Measurements from ENCODE around the gene MID1IP1. TPM values are rescaled to one million over a fixed set of nuclear protein-coding genes. Genes with fewer than 3 reads are reported as not detected.

The MID1IP1 gene
- total and polyA plus RNA-seq, 2 of the 13 experiments (the other 11 are each of a cell fraction or from before 2014, with no cell fraction given): 35.7 to 36.1 TPM

DNA sequence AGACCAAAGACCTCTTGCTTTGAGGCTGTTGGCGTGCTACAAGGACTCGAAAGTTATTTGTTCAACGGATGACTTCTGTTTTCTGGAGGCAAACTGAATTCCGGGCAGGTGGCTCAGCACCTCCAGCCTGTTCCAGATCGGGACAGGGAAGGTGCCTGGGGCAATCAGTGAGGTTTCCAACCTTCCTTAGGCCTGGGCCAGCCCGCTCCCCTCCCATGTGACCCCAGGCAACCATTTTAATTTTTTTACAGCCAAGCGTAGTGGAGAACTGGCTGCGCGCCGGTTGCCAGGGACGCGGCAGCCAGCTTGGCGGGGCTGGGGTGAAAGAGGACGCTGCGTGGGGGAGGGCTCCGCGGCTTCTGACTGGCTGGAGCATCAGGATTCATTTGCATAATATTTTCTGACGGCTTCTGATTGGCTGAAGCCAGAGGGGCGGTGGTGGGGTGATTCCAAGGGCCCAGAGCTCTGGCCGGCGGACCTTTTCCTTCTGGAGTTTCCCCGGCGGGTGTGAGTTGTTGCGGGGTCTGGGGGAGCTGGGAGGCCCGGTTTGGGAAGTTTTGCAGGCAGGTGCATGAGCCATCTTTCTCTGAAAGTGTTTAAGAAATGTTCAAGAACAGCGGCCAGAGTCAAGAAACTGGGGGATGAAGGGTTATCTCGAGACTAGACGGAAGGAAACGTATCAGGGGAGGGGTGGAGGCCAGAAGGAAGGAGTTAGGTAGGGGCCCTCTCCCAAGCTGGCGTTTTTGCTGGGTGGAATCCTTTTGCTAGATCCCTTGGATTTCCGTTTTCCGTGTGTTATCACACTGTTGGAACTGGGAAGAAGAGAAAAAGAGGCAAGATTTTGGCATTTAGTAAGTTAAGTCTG is at the start of gene MID1IP1 (continued):
- 0 out of 2 replicates have a peak, but pooled peaks have one; percentile 16 for TF ChIP-seq NR2C2 (CRISPR knock-in tag; IDR thresholded peaks at IDR 0.05; ENCODE audit: borderline replicate concordance)
- TF ChIP-seq, protein P1, sequence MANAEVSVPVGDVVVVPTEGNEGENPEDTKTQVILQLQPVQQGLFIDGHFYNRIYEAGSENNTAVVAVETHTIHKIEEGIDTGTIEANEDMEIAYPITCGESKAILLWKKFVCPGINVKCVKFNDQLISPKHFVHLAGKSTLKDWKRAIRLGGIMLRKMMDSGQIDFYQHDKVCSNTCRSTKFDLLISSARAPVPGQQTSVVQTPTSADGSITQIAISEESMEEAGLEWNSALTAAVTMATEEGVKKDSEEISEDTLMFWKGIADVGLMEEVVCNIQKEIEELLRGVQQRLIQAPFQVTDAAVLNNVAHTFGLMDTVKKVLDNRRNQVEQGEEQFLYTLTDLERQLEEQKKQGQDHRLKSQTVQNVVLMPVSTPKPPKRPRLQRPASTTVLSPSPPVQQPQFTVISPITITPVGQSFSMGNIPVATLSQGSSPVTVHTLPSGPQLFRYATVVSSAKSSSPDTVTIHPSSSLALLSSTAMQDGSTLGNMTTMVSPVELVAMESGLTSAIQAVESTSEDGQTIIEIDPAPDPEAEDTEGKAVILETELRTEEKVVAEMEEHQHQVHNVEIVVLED (CRISPR knock-in tag; IDR thresholded peaks at IDR 0.05; ENCODE audit: borderline replicate concordance): peak; percentile 42; the same call in 1 of the 2 replicates
- TF ChIP-seq PHF8 (CRISPR knock-in tag; IDR thresholded peaks at IDR 0.05): peak; percentile 42; the same call in 1 of the 2 replicates
- peak; percentile 77 for TF ChIP-seq TAF1 (CRISPR knock-in tag; IDR thresholded peaks at IDR 0.05)
- TF ChIP-seq ZNF451 (CRISPR knock-in tag; IDR thresholded peaks at IDR 0.05): no peak
- TF ChIP-seq ZEB1 (IDR thresholded peaks at IDR 0.05; ENCODE audit: insufficient replicate concordance, low read depth): no peak
- peak; percentile 58 for TF ChIP-seq SAP130 (CRISPR knock-in tag; IDR thresholded peaks at IDR 0.05; ENCODE audit: low read depth)
- TF ChIP-seq, protein P2, sequence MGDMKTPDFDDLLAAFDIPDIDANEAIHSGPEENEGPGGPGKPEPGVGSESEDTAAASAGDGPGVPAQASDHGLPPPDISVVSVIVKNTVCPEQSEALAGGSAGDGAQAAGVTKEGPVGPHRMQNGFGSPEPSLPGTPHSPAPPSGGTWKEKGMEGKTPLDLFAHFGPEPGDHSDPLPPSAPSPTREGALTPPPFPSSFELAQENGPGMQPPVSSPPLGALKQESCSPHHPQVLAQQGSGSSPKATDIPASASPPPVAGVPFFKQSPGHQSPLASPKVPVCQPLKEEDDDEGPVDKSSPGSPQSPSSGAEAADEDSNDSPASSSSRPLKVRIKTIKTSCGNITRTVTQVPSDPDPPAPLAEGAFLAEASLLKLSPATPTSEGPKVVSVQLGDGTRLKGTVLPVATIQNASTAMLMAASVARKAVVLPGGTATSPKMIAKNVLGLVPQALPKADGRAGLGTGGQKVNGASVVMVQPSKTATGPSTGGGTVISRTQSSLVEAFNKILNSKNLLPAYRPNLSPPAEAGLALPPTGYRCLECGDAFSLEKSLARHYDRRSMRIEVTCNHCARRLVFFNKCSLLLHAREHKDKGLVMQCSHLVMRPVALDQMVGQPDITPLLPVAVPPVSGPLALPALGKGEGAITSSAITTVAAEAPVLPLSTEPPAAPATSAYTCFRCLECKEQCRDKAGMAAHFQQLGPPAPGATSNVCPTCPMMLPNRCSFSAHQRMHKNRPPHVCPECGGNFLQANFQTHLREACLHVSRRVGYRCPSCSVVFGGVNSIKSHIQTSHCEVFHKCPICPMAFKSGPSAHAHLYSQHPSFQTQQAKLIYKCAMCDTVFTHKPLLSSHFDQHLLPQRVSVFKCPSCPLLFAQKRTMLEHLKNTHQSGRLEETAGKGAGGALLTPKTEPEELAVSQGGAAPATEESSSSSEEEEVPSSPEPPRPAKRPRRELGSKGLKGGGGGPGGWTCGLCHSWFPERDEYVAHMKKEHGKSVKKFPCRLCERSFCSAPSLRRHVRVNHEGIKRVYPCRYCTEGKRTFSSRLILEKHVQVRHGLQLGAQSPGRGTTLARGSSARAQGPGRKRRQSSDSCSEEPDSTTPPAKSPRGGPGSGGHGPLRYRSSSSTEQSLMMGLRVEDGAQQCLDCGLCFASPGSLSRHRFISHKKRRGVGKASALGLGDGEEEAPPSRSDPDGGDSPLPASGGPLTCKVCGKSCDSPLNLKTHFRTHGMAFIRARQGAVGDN (CRISPR knock-in tag; IDR thresholded peaks at IDR 0.05): peak; percentile 72
- peak; percentile 87 for TF ChIP-seq YY1 (IDR thresholded peaks at IDR 0.05; ENCODE audit: insufficient read depth, insufficient replicate concordance, low read depth, low read length)
- TF ChIP-seq POLR2A (IDR thresholded peaks at IDR 0.05; ENCODE audit: insufficient read depth in 1 of 2, low read depth in 2 of 2, low read length in 2 of 2): peak in 1 of 2 experiments; percentile 81; a peak in 2 of 4 replicates
- no peak for TF ChIP-seq ZNF160 (CRISPR knock-in tag; IDR thresholded peaks at IDR 0.05)
- TF ChIP-seq, protein P3, sequence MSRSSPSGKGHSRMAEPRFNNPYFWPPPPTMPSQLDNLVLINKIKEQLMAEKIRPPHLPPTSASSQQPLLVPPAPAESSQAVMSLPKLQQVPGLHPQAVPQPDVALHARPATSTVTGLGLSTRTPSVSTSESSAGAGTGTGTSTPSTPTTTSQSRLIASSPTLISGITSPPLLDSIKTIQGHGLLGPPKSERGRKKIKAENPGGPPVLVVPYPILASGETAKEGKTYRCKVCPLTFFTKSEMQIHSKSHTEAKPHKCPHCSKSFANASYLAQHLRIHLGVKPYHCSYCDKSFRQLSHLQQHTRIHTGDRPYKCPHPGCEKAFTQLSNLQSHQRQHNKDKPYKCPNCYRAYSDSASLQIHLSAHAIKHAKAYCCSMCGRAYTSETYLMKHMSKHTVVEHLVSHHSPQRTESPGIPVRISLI (CRISPR knock-in tag; IDR thresholded peaks at IDR 0.05; ENCODE audit: borderline replicate concordance): peak; percentile 69; the same call in 1 of the 2 replicates
- TF ChIP-seq SIN3B (IDR thresholded peaks at IDR 0.05; ENCODE audit: low read length): no peak
- peak; percentile 37; the same call in 1 of the 2 replicates for TF ChIP-seq HOXA3 (CRISPR knock-in tag; IDR thresholded peaks at IDR 0.05)
- 0 out of 2 replicates have a peak, but pooled peaks have one; percentile 38 for TF ChIP-seq BORCS8-MEF2B (CRISPR knock-in tag; IDR thresholded peaks at IDR 0.05)
- TF ChIP-seq, protein P4, sequence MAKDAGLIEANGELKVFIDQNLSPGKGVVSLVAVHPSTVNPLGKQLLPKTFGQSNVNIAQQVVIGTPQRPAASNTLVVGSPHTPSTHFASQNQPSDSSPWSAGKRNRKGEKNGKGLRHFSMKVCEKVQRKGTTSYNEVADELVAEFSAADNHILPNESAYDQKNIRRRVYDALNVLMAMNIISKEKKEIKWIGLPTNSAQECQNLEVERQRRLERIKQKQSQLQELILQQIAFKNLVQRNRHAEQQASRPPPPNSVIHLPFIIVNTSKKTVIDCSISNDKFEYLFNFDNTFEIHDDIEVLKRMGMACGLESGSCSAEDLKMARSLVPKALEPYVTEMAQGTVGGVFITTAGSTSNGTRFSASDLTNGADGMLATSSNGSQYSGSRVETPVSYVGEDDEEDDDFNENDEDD (CRISPR knock-in tag; IDR thresholded peaks at IDR 0.05; ENCODE audit: borderline replicate concordance): peak; percentile 19; the same call in 1 of the 2 replicates
- TF ChIP-seq, protein P5, sequence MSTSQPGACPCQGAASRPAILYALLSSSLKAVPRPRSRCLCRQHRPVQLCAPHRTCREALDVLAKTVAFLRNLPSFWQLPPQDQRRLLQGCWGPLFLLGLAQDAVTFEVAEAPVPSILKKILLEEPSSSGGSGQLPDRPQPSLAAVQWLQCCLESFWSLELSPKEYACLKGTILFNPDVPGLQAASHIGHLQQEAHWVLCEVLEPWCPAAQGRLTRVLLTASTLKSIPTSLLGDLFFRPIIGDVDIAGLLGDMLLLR (CRISPR knock-in tag; IDR thresholded peaks at IDR 0.05): 0 out of 2 replicates have a peak, but pooled peaks have one; percentile 25
- TF ChIP-seq MAZ (IDR thresholded peaks at IDR 0.05; ENCODE audit: borderline replicate concordance, low read depth, low read length): peak; percentile 58; the same call in 1 of the 2 replicates
- no peak for TF ChIP-seq MAZ (CRISPR knock-in tag; IDR thresholded peaks at IDR 0.05; ENCODE audit: low read depth)
